SK-N-SH (cell line): ENCODE data around the gene PLEKHM3.

Source experiments
- CTCF ChIP-seq: fragments of 200-600 bp; sonication (generic); IDR thresholded peaks from 2 replicates; pipeline ENCODE4 v1.6.1; 2017; ENCODE audit warnings: antibody characterized with exemption, mild to moderate bottlenecking, moderate library complexity
- EP300 ChIP-seq, 2 experiments: IDR thresholded peaks; 2 replicates each; pipeline versions ENCODE4 v1.4.0 to v1.6.1; 2012; ENCODE audit warnings: borderline replicate concordance in 1 of 2, low read depth in 1 of 2, low read length in 1 of 2
- JUND ChIP-seq: IDR thresholded peaks from 2 replicates; pipeline ENCODE4 v1.4.0; 2012
- NRF1 ChIP-seq: IDR thresholded peaks from 2 replicates; pipeline ENCODE4 v1.6.1; 2012; ENCODE audit warnings: low read depth, mild to moderate bottlenecking, low read length
- PBX3 ChIP-seq: IDR thresholded peaks from 2 replicates; pipeline ENCODE4; 2012
- POLR2AphosphoS5 ChIP-seq: IDR thresholded peaks from 2 replicates; pipeline ENCODE4 v1.6.1; 2012; ENCODE audit warnings: low read depth, low read length
- RFX5 ChIP-seq: IDR thresholded peaks from 2 replicates; pipeline ENCODE4 v1.6.1; 2012; ENCODE audit warnings: mild to moderate bottlenecking, improper control_type of control experiment, low read length
- USF2 ChIP-seq: fragments of 150-350 bp; IDR thresholded peaks from 2 replicates; pipeline ENCODE4 v1.6.1; 2017; ENCODE audit warnings: antibody characterized with exemption, low read length, low read depth, borderline replicate concordance
- ZBTB33 ChIP-seq: IDR thresholded peaks from 2 replicates; pipeline ENCODE4 v1.4.0; 2012; ENCODE audit warnings: low read depth, borderline replicate concordance

- no peak for TF ChIP-seq CTCF
- no peak for TF ChIP-seq JUND
- TF ChIP-seq USF2 = no peak
- TF ChIP-seq EP300 (IDR thresholded peaks at IDR 0.05; ENCODE audit: borderline replicate concordance in 1 of 2, low read depth in 1 of 2, low read length in 1 of 2) = no peak
- TF ChIP-seq NRF1 = no peak
- TF ChIP-seq RFX5 = no peak
- no peak for TF ChIP-seq PBX3
- TF ChIP-seq POLR2AphosphoS5 = no peak
- TF ChIP-seq ZBTB33 = no peak
Observed at GRCh38 chr2:207930747-207931146, 94.6 kb downstream of the PLEKHM3 start.
